GM21390 (cell line): ENCODE measurements around the gene SPRED3.

Experiments
- ATAC-seq: cut with Tn5 transposase; IDR thresholded peaks from one replicate; pipeline ENCODE4 v1.9.1; 2021; ENCODE audit not compliant: unreplicated experiment

SPRED3 gene

DNA sequence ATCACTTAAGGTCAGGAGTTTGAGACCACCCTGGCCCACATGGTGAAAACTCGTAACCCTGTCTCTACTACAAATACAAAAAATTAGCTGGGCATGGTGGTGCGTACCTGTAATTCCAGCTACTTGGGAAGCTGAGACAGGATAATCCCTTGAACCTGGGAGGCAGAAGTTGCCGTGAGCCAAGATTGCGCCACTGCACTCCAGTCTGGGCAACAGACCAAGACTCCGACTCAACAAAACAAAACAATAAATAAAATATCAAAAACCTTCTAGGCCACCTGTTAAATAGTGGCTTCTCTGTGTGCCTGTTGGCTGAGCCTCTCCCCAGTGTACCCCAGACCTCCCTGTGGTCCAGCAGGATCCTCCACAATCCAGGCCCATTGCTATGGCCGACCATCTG lies 17.4 kb upstream of the SPRED3 start:
- no peak for ATAC-seq

DNA sequence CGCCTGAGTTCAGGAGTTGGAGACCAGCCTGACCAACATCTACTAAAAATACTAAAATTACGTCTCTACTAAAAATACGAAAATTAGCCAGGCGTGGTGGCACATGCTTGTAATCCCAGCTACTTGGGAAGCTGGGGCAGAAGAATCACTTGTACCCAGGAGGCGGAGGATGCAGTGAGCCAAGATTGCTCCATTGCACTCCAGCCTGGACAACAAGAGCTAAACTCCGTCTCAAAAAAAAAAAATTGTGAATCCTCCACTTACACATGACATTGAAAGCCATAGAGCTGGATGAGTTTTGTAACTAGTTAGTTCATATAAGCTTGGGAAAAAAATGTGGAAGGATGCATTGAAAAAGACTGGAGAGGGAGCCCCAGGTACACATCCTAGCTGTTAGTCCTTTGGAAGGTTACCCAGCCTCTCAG lies 14.6 kb upstream of the SPRED3 start:
- no peak for ATAC-seq

DNA sequence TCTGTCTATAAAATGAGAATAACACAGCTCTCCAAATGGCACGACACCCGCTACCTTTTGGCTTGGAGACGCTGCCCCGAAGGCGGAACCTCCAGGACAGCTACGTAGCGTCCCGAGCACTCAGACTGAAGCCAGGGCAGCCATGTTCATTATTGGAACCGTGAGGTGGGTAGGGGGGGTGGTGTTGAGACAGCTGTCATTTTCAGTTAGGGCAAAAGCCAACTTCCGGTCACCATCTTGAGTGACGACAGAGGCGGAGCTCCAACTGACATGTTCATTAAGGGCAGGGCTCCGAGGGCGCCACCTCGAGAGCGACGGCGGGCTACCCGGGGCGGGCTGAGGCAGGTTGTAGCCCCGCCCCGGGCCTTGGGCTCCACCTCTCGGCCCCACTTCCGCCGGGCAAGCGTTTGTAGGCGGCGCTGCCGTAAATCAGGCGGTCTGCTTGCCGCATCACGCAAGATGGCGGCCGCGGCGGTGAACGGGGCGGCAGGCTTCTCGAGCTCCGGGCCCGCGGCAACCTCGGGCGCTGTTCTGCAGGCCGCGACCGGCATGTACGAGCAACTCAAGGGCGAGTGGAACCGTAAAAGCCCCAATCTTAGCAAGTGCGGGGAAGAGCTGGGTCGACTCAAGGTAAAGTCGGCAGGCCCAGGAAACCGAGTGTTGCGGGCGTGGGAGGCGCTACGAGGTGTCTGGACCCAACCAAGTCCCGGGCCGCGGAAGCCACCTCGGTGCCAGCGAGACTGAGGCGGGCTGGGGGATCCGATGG lies 14.0 kb upstream of the SPRED3 start, which contains the start of gene PSMD8:
PSMD8 (plus strand) TSS at position 240 of the 766 bp plus-strand sequence; CDS start at position 271, 31 bp downstream.
- peak; percentile 92 for ATAC-seq

DNA sequence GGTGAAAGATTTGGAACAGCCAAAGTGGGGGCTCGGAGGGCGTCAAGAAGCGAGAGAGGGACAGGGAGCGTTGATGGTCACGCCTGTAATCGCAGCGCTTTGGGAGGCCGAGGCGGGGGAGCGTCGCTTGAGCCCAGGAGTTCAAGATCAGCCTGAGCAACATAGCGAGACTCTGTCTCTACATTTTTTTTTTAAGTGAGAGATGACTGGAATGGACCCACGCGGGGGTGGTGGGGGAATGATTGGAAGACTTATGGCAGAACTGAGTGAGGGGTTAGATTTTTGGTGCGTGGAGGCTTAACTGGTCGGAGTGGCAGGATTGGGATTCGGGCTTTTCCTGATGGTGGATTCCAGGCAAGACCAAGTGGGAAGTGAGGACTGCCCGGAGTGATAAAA lies 13.4 kb upstream of the SPRED3 start:
- no peak for ATAC-seq

DNA sequence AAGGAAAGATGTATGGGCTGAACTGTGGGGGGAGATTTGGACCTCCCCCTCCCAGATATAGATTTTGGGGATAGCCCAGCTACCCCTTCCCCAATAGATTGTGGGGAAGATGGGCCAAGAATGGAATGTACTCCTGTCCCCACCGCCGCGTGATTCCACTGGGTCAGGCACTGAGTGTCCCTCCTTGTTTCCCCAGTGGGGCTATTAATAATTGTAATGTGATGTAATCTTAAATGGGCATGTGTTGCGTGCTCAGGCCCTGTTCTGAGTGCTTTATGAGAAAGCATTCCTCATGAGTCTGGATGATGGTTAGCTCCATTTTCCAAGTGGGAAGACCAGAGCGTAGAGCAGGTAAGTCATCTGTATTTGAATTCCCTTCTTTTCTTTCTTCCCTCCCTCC lies 12.7 kb upstream of the SPRED3 start:
- no peak for ATAC-seq

DNA sequence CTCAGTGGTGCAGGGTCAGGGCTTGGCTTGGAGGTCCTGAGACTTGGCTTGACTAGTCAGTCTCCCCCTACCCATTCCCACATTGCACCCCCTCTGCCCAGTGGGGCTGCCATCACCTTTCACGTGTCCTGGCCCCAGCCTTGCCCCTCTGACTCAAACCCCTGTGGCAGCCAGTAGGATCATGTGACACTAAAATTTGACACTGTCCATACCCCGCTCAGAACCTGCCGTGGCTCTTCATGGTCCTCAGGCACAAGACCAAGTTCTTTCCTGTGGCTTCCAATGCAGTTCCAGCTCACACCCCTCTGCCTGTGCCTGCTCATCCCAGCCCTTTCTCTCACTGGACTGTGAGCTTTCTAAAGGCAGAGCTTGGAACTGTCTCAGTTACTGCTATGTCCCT lies 11.9 kb upstream of the SPRED3 start:
- no peak for ATAC-seq

DNA sequence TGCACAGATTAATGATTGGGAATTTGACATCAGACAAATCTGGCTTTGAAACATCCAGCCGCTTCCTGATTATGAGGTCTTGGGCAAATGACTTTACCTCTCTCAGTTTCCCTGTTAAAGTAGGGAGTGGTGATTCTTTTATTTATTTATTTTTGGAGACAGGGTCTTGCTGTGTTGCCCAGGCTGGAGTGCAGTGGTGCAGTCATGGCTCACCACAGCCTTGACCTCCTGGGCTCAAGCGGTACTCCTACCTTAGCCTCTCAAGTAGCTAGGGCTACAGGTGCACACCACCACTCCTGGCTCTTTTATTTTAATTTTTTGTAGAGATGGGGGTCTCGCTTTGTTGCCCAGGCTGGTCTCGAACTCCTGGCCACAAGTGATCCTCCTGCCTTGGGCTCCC lies 11.4 kb upstream of the SPRED3 start:
- no peak for ATAC-seq

DNA sequence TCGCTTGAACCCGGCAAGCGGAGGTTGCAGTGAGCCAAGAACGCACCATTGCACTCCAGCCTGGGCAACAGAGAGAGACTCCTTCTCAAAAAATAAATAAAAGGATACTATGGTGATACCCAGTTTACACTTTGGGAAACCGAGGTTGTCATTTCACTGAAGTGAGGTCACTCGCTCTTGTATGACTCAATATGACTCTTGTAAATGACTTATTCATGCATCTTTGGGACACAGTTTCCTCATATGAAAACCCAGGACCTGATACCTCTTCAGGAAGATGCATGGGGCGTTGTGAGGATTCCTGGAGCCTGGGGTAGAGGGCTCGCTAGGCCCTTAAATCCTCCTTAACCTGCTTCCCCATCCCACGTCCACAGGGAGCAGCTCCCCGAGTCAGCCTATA lies 9.6 kb upstream of the SPRED3 start:
- no peak for ATAC-seq

DNA sequence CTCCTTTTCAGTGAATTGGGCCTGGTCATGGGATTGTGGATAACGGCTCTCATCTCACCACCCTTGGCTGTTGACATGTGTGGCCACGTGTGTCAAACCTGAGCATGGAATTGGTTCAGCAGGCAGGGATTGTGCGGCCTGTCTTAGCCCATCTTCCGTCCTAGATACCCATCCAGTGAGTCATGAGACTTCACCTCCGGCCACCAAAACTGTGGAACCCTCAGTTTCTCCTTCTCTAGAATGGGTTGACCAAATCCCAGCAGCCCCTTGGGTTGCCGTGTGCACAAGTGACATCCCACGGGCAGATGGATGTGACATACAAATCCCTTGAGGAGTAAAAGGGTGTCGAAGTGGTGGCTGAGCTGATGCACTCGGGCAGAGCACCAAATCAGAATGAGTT lies 7.4 kb upstream of the SPRED3 start:
- ATAC-seq: no peak

DNA sequence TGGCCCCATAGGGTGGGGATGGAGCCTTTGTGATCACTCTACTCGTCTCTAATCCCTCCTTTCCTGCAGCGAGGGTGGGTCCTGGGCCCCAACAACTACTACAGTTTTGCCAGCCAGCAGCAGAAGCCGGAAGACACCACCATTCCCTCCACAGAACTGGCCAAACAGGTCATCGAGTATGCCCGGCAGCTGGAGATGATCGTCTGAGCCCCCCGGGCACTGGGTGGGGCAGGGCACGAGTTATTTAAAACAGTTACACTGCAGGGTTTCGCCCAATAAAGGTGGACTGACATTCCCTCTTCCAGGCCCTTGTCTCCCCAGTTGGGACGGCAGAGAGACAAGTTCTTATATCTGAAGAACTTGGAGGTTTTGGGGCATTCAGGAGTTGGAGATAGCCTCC lies 5.3 kb upstream of the SPRED3 start:
- no peak for ATAC-seq

DNA sequence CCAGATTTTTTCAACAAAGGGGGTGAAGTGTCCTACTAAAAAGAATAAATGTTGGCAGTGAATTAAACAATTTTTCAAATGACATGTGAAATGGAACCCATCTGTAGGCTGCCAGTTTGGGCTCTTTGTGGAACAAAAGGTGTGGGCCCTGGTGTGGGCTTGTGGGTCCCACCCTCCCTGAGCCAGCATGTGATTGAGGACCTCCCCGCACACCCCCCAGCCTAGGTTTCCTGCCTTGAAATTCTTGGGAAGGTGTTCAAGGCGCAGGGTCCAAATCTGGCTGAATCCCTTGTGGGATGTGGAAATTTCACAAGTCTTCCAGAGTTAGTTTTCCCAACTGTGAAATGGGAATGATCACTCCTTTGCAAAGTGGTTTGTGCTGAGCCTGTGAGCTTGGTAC lies 4.8 kb upstream of the SPRED3 start:
- ATAC-seq: no peak

DNA sequence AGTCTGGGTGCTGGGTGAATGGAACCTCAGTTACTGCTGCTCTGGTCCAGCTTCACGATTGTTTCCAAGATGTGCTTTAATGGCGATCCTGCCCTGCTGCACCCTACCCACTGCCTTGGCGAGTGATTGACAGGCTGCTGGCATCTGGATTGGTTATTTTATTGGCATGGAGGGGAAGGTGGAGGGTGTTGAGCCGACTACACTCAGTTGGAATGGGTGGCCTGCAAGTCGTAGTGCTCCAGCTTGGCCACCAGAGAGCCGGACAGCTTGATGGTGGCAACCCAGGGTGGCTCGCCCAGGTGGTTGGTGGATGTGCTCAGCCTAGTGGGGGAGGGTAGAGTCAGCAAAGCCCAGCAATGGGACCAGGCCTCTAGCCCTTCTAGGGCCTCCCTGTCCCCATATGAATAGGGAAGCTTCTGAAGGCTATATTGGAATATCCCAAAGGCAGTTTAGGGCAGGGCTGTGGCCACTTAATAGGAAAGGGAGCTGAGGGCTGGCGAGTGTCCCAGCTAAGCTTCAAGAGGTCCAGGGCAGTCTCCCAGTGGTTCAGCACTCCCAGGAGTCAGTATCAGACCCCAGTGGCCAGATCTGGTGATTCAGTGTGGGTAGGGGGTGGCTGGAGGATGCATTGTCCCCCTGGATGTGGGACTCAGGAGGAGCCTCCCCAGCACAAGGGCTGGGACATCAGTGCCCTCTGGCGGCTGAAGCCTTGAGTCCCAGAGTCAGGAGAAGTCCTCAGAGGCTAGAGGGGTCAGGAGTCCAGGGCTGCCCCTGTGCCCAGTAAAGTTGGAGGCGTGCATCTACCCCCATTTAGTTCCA lies 4.1 kb upstream of the SPRED3 start:
- no peak for ATAC-seq

DNA sequence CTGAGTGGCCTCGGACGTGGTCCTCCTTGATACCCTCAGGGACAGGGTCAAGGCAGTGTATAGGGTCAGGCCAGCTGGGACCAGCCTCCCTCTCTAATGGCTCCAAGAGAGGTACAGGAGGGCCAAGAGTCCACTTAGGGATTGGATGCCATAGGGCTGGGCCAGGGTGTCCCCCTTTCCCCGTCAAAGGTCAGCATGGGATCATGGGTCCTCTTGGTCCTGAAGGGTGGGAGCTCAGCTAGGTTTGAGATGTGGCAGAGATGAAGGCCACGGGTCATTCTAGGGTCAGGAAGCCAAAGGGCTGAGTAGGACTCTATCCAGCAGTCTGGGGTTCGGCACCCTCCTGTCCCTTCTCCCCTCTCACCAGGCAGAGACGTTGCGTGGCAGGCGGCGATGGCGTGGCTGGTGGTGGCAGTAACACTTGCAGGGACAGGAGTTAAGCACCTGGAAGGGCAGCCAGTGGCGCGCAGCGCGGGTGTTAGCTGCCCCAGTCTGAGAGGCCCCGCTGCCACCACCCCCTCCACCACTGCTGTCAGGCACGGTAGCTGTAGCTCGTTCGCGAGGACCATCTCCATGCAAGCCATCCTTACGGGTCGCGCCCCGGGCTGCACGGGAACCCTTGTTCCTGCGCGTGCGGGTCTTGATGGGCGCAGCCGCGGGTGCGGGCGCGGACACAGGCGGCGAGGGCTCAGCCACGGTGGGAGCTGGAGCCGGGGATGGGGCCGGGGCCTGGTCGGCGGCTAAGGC lies 3.3 kb upstream of the SPRED3 start:
- no peak for ATAC-seq

DNA sequence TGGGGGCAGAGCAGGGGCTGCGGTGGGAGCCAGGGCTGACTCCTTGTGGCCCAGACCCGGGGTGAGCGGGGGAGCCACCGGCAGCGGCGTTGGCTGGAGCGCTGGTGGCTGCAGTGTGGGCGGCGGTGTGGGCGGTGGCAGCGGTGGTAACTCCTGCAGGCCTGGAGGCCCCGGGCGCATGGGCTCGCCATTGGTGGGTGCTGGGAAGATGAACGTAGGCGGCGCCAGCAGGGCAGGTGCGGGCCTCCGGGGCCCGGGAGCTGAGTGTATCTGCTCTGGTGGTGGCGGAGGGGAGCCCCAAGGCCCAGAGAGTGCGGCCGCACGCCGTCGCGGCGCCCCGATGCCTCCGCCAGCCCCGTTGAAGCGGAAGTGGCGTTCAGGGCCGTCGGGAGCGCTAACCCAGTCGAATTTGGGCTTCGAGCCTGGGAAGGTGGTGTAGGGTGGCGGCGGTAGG lies 2.7 kb upstream of the SPRED3 start:
- ATAC-seq: no peak

DNA sequence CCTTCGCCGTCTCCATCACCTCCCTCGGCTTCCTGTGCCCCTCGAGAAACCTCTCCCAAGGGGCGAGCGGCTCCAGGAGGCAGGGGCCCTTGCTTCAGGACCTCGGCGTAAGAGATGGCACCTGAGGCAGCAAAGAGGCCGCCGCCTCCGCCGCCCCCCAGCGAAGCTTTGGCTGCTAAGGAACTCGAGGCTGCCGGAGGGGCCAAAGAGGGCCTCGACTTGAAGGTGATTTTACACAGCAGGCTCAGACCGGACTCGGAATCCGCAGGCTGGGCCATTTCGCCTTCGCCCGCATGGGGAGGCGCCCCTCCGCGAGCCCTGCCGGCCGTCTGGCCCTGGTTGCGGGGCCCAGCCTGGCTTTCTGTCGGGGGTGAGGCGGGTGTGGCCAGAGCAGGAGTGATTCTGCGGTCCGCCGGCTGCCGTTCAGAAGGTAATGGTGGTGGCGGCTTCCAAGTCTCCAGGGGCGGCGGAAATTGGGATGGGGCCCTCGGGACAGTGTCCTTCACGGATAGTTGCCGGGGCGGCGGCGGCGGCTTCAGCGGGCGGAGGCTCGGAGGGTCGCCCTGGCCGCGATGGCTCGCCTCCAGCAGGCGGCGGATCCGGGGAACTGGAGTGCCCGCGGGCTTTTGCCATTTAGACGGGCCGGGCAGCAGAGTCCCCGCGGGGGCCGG lies 2.1 kb upstream of the SPRED3 start:
- ATAC-seq: no peak

DNA sequence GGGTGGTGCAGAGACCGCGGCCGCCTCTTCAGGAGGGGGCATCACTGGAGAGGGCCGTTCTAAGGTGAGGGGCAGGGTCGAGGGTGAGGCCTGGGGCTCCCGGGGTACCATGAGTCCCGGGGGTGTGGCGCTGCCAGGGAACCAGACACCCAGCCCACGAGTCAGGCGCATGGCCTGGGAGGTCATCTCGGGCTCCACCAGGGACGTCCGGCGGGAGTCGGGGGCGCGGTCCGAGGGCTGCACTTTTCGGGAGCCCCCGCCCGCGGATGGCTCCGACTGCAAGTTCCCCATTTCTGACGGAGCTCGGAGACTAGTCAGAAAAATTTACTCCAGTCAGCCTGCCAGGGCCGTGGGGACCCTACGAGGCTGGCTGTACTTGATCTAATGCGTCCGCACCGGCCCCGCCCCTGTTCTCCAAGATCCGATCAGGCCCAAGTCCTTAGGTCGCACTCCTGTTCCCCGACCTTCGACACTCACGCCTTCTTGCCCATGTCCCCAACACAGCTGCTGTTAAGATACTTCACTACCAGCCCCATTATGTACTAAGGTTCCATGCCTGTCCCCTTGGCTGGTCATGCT lies 1.4 kb upstream of the SPRED3 start:
- ATAC-seq: no peak

DNA sequence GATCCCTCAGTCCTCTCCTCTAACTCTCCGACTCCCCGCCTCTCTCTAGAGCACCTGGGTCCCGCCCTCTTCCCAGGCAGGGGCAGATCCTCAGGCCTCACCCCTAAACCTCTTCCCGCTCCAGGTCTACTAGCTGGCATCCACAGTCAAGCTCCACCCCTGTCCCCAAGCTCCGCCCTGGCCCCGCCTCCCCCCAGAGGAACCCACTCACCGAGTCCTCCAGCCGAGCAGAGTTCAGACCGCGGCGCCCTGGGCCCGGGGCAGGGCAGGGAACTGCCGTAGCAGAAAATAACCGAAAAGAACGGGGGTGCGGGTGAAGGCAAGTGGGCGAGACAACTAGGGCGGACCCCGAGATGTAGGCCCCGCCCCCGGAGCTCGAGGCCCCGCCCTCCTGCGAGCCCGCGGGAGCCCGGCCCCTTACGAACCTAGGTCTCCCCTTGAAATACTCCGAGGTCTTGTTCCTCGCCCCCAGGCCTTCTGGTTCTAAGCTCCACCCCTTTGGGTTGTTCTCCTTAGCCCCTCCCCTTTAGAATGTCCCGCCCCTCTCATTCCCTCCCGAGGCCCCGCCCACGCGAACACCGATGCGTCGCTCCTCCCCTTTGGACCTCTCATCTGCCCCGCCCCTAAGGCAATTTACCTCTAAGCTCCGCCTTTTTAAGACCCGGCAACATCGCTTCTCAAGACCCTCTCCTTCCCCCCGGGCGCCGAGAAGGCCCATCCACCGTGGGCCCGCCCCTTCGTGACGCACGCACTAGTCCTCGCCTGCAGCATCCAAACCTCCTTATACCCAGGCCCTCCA lies 748 bp upstream of the SPRED3 start, which contains the start of gene GGN:
GGN (minus strand) TSS at position 485 of the 799 bp plus-strand sequence. CDS start 773 bp downstream, outside the sequence.
- no peak for ATAC-seq

DNA sequence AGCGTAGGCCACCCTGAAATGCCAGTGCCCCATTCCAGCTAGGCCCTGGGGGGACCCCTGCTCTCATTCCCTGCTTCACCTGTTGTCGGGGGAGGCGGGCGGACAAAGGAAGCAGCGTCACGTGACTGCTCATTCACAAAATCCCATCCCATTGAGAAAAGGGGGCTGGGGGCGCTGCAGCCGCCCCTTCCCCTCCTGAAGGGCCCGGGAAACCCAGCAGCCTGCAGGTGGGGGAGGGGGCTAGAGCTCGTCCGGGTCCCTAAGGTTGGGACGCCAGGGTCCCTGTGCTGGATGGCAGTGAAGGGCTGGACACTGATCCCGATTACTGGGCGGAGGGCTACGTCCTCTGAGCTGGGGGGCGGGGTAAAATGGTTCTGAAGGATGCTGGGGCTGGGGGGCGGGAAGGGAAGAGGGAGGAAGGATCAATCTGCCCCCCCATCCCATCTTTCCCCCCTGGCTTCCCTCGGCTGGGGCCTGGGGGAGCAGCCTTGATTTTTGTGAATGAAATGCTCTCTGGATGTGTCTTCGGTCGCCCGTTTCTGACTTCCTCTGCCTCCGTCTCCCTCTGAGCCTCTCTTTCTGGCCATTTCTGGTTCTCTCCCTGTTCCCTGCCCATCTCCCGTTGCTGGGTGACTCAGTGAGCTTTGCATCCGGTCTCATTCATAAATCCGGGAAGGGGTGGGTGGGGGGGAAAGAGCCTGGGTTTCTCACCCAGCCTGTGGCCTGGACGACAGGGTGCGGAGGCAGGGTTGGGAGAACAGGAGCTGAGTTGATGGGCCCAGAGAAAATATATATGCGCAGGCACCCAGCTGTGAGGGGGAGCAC lies 816 bp downstream of the SPRED3 start:
- no peak for ATAC-seq
